Hippocampal formation (tissue), 2 donors: ENCODE results near the gene FHL2.
"Not testable (repeated sequence)": the region's sequence is repeated elsewhere in the genome, so short reads cannot be mapped to it uniquely, and the experiment has no call there.

ENCODE experiments used
- DNase-seq, 2 donors: peaks; one replicate each; lab custom pipeline; 2025; lab: John Stamatoyannopoulos, UW

The FHL2 gene

DNA sequence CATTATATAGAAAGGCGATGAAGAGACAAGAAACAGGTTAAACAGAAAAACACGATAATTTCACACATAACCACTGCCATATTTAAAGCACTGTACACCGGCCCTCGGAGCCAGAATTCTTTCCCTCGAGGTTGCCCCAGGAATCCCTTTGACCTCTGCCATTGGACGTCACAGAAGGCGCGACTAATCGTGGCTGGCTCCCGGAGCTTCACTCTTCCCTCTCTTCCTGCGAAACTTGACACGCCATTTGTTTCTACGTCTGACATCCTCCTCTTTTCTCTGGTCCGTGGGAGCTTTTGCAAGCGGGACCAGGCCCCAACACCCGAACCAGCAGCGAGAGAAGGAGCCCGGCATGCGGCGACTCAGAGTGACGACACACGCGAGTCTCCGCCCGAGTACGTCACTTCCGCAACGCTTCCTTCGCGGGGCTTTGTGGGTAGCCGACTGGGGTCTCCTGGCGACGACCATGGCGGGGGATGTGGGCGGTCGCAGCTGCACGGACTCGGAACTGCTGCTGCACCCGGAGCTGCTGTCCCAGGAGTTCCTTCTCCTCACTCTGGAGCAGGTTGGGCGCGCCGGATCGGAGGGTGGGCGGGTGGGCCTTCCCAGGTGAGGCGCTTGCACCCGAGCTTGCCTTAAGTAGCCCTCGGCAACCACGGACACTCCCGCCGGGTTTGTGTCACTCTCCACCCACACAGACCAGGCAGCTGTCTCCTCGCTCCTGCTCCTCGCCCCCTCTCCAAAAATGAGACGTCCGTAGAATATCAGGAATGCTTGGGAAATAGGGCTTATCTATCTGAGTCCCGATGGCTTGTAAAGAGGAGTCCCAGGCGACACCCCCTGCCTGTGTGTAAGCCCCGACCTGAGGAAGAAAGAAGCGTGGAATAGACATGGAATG is 61.5 kb downstream of the FHL2 start, which contains the start of gene C2orf49:
Gene C2orf49, plus strand, starts transcription at position 419 of the 898 bp plus-strand sequence. Its CDS starts 48 bp downstream, at position 467.
- peak; percentile 82 to 89 for DNase-seq

DNA sequence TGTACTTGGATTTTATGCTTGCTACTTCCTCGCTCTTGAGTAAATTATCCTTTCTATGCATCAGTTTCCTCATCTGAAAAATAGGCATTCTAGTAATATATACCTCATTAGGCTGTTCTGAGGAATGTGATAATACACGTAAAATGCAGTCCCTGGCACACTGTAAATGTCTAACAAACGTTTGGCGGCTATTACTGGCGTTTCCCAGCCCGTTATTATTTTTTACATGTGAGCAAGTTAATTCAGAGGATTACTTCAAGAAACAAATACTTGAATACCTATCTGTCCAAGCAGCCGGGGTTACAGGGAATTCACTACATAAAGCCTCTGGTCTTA is 62.1 kb downstream of the FHL2 start:
- no peak for DNase-seq

DNA sequence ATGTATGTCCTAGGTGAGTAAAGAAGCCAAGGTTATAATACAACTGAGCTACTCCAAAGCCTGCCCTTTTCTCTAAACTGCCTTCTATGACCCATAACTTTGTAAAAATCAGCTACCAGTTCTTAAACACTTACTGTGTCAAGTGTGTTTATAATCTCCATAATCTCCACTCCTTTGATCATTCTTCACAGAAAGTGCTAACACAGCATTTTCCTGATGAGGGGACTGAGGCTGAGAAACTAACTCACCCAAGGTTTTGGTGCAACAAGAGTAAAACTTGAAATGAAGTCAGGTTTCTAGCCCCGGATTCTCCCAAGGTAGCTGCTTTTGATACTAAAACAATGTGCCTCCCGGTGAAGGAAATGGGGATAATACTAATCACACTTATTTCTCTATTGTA is 63.4 kb downstream of the FHL2 start:
- no peak for DNase-seq

DNA sequence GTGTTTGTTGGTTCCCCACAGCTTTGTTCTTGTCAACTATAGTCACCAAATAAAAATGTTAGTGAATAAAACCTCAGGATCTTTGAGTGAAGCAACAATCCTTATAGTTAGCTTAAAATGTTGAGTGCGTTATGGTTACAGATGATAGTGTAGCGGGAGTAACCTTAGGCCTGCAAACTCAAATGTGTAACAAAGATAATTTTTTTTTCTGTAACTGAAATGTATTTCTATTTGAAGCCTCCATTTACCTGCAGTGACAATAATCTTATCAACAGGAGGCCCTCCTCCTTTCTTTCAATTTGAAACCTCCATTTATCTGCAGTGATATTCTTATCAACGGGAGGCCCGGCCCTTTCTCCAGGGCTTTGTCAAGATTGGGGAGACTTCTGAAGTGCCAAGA is 64.6 kb downstream of the FHL2 start:
- DNase-seq: no peak

DNA sequence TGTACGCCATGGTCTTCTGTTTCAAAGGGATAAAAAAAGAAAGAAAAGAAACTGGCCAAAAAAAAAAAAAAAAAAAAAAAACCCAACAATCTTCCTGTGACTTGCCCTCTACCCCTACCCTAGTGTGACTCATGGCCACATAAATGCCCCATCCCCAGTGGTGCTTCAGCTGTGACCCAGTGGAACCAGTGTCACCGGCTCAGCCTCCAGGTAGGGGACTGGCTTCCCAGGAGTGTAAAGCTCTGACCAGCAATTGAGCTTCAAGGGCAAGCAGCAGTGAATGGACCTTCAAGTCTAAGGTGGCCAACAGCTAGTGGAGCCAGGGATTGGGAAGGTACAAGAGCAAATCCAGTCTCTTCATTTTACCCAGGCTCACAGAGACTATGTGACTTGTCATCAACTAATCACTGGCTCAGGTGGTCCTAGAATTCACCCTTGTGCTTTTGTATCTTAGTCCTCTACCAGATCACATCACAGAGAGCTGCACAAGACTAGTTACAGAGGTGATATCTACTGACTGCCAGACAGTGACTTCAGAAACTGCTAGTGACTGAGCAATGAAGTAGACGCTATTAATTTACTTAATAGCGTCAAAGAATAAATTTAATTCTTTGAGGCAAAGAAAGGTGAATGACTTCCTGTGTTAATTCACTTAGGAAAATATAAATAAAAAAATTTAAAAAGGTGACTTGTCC is 68.0 kb downstream of the FHL2 start:
- DNase-seq: no peak

DNA sequence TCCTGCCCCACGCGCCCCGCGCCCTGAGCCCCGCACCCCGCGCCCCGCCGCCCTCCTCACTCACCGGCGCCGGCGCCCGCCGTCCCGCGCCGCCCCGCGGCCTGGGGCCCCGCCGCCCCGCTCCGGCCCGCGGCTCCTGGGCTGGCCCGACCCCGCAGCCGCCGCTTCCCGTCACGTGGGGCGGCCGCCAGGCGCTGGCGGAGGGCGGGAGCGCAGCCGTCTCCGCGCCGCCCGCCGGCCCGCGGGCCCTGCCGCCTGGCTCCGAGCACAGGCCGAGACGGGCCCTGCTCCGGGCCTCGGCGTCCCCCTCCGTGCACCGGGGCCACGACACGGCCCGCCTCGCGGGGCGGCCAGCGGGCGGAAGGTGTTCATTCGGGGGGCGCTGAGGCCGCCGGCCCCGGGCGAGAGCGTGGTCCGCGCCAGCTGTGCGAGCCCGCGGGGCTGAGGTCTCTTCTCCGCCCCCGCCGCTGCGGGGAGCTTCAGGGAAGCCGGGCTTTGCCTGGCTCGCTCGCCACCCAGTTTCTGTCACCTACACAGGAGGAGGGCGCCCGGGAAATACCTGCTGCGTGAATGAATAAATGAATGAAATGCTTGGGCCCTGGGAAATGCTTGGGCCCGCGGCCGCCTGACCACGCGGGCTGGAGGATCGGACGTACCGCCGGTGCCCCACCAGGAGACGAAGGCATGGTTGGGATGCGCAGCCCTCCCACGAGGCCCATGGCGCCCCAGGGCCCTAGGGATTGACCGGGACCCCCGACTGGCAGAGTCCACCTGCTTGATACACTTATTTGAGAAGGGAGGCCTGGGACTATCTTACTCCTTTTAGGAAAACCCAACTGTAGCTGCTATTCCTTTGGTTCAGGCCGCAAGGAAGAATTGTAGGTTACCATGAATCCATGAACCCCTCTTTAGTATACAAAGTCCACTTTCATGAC is 69.0 kb downstream of the FHL2 start, which contains the start of gene TGFBRAP1:
Gene TGFBRAP1, minus strand, starts transcription at position 175 of the 935 bp plus-strand sequence. CDS start 21,434 bp downstream, outside the sequence.
- DNase-seq: peak; percentile 28 to 53

DNA sequence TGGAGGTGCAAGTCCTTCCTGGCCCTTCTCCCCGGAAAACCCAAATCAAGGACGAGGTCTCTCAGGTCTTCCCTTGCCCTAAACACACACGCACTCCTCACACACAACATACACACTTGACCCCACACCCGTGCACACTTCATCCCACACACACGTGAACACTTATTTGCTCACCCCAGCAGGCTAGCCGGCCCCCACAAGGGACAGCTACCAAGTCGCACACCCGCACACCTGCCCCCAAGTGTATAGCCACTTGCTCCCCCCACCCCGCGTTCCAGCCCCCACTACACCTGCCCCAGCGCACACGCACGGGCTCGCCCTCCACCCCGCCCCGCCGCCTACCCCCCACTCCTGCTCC is 69.7 kb downstream of the FHL2 start:
- peak in 1 of 2 donors; percentile 33 for DNase-seq

DNA sequence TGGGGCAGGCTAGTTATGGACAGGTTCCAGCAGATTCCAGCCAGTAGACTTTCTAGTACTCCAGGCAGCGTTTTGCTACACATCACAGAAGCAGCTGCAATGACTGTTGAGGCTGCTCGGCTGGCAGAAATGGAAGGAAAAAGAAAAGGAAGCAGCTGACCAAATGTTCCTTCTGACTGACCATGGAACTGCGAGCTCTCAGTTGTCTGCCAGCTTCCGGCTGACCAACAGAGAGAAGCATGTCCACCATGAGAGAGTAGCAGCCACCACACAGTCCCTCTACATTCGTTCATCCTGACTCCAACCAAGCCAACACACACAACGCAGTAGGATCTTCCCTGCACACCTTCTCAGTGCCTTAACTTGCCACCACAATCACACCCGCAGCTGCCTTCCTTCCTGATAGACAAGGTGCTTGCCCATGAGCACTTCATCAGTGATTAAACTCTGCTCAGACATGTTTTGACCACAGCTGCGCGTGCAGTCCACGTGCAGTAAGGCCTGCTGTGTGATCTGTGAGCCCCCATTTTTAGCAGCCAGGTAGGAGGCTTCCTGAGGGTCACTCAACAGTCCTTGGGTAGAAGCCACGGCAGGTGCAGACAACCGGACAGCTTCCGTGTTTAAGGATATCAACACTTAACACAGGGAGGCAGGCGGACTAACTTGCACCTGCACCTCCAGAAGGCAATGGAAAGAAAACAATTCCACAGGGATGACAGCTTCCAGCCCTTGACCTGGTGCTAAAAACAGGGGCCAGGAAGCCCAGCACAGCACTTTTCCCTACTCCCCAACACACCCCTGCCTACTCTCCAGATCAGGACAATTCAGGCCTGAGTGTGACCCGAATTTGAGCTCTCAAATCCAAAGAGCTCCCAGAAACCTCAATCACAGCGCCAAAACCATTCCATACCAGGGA is 70.3 kb downstream of the FHL2 start:
- peak; percentile 12 to 26 for DNase-seq

DNA sequence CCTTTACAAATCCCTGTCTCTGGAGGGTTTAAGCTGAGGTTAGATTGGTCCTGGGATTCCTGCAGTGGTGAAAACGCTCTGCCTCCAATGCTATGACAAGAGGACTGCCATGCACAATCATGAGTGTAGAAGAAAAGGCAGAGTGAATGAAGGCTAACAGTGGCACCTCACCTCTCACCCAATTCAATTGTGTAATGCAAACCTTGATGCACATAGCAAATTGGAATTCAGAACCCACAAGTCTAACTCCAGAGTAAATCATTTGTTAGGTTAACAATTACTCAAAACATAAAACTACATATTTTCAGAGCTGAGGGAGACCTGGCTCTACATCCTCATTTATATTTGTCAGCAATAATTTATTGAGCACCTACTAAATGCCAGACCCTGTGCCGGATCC is 71.2 kb downstream of the FHL2 start:
- no peak for DNase-seq

DNA sequence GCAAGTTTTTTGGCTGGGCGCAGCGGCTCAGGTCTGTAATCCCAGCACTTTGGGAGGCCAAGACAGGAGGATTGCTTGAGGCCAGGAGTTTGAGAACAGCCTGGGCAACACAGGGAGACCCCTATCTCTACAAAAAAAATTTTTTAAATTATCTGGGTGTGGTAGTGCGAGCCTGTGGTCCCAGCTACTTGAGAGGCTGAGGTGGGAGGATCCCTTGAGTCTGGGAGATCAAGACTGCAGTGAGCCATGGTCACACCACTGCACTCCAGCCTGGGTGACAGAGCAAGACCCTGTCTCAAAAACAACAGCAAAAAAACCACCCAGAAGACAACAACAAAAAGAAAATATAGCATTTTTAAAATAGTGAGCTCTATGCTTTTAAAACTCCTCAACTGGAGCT is 71.6 kb downstream of the FHL2 start:
- not testable (repeated sequence) for DNase-seq

DNA sequence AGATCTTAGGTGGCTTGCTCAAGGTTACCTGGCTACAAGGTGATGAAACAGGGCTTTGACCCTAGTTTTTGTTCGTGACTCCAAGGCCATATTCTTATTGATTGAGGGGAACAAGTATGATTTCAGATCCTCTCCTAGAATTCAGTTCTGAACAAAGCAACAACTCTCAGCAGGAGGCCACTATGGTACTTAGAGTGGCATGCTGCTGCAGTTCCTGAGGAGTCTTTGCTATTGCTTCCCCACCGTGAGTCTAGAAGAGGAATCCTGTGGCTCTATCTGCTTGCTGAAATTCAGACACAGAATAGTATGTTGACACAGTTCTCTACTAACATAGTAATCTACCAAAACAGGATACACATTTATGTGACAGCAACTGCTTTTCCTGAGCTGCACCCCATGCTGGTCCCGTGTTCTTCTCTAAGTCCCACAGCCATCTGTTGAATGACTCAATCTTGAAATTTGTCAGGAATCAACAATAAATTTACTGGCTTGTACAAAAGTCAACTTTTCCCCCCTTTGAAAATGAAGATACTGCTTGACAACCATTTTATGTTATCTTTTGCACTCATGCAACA is 73.4 kb downstream of the FHL2 start:
- DNase-seq: no peak

DNA sequence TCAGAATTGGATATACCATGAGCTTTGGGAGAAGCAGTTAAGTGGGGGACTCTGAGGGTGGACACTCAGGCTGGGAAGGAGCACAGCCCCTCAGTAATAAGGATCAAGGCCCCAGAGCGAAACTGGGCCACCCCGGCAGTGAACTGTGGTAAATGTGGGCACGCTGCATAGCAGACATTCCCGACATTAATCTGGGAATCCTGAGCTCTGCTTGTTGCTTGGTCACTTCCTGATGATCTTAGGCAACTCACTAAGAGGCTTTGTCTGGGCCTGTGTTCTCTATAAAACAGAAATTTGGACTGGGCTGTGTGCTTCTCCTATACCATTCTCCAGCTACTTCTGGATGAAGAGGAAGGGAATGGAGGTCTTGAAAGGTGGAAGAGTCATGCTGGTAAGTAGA is 74.1 kb downstream of the FHL2 start:
- no peak for DNase-seq

DNA sequence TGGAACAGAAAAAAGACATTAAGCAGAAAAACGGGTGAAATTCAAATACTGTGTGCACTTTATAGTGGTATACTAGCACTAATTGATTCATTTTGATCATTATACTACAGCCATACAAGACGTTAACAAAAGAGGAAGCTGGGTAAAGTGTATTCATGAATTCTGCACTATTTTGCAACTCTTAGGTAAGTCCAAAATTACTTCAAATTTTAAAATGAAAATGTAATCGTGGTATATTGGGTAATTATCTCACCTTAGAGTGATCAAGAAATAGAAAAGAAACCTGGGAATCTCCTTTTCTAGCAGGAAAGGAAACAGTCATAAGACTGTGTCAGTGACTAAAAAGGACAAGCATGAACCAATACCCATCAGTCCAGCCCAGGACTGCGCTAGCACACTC is 74.8 kb downstream of the FHL2 start:
- no peak for DNase-seq

DNA sequence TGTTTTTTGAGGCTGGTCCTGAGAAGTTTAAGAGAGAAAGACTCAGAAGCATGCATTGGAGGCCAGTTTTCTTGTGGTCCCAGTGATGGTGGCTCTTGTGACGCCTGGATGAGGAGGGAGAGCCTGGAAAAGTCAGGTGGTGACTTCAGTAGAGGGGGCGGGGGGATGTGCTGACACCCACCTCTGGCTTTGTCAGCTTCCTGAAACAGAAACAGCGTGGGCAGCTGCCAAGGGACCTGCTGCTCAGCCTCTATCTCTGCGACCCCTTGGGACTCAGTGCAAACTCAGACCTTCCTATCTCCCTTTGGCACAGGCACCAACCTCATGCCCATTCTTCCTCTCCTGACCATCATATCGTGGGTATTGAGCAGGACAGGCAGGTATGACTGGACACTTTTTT is 75.7 kb downstream of the FHL2 start:
- no peak for DNase-seq

DNA sequence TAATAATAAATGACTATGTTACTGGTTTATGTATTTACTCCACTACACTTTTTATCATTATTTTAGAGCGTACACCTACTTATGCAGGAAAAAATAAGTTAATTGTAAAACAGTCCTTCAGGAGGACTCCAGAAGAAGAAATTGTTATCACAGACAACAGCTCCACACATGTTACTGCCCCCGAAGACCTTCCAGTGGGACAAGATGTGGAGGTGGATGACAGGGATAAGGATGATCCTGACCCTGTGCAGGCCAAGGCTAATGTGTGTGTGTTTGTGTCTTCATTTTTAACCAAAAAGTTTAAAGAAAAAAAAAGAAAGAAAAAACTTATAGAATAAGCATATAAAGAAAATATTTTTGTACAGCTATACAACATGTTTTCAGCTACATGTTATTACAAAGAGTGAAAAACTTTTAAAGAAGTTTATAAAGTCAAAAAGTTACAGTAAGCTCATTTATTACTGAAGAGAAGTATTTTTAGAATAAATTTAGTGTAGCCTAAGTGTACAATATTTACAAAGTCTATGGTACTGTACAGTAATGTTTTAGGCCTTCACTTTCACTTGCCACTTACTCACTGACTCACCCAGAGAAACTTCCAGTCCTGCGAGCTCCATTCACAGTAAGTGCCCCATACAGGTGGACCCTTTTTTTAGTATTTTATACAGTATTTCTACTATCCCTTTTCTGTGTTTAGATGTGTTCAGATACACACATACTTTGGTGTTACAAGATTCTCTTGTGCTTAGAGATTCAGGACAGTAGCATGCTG is 76.8 kb downstream of the FHL2 start:
- DNase-seq: no peak

DNA sequence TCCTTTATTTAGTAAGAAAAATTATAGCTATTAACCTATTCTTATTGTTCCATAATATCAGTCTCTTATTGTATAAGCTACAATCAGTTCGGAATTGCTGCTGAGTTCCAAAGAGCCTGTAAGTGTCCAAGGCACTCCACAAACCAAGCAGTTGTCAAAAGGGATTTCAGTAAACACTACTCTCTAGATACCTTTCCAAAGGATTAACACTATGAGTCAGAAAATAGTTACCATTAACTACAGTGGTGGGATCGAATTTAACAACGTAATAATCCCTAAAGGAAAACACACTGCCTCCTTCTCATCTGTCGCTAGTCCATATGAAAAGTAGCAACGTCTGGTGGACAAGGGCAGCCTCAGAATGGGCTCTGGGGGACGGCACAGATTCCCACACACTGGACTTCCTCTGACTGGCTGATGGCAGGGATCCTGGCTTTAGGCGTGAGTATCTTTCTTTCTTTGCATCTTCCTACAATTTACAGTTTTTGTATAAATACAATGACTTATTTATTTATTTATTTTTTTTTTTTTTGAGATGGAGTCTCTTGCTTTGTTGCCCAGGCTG is 78.1 kb downstream of the FHL2 start:
- no peak for DNase-seq

DNA sequence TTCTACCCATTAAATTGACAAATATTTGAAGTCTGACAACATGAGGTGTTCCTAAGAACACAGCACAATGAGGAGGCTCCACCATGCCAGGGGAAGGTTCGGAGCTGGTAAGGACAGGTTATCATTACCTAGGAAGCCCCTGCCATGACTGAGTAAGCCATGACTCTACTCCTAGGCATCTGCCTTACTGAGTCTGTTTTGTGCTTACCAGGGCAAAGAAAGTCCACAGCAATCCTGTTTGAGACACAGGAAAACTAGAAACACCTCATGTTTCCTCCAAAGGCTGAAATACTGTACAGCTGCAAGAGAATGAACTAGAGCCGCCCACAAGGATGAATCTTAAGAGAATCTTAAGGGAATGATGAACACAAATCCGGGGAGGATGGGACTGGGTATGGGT is 80.9 kb downstream of the FHL2 start:
- DNase-seq: no peak

DNA sequence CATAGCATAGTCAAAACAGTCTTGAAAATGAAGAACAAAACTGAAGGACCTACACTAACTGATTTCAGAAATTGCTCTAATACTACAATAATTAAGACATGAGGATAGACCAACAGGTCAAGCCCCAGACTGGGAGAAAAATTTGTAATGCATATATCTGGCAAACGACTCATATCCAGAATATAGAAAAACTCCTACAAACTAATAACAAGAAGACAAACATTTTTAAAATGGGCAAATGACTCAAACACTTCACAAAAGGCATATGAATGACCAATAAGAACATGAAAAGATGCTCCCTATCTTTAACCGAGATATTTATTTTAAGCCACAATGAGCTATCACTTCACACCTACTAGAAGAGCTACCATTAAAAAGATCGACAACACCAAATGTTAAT is 83.5 kb downstream of the FHL2 start:
- no peak for DNase-seq

DNA sequence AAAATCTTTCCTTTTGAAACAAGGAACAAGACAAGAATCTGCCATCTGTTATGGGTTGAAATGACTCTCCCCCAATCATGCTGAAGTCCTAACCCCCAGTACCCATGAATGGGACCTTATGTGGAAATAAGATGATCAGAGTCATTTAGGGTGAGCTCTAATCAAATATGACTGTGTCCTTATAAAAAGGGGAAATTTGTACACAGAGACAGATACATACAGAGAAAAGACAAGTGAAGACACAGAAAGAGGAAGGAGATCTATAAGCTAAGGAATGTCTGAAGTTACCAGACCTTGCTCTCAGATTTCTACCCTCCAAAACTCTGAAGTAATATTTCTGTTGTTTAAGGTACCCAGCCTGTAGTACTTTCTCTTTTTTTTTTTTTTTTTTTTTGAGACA is 85.0 kb downstream of the FHL2 start:
- no peak for DNase-seq
